GM19452 (cell line): ENCODE results near the gene SLC10A1.
"Not testable (repeated sequence)": the region's sequence is repeated elsewhere in the genome, so short reads cannot be mapped to it uniquely, and the experiment has no call there.

ENCODE experiments used
- ATAC-seq: cut with Tn5 transposase; IDR thresholded peaks from one replicate; pipeline ENCODE4 v1.9.1; 2021; ENCODE audit not compliant: unreplicated experiment

Gene SLC10A1

DNA sequence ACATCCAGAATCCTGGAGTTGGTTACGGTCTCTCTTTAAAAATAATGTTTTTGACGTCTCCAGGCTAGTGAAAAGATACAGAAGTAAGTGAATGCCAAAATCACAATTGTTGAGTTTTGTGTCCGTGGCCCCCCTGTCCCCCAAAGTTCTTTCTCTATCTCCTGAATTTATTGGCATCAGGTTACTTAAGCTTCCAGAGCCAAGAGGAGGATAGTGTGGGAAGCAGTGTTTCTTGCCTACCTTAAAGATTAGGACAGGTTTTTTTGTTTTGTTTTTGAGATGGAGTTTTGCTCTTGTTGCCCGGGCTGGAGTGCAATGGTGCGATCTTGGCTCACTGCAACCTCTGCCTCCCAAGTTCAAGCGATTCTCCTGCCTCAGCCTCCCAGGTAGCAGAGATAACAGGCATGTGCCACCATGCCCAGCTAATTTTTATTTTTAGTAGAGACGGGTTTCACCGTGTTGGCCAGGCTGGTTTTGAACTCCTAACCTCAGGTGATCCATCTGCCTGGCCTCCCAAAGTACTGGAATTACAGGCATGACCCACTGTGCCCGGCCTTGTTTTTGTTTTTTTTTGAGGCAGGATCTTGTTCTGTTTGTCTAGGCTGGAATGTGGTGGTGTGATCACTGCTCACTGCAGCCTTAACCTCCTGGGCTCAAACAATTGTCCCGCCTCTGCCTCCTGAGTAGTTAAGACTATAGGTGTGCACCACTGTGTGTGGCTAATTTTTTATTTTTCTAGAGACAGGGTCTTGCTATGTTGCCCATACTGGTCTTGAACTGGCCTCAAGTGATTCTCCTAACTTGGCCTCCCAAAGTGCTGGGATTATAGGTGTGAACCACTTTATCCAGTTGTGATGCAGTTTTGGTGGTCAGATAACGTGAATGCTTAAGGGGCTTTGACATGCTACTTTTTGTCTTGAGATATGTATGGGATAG is 24.7 kb downstream of the SLC10A1 start:
- ATAC-seq, result no peak

DNA sequence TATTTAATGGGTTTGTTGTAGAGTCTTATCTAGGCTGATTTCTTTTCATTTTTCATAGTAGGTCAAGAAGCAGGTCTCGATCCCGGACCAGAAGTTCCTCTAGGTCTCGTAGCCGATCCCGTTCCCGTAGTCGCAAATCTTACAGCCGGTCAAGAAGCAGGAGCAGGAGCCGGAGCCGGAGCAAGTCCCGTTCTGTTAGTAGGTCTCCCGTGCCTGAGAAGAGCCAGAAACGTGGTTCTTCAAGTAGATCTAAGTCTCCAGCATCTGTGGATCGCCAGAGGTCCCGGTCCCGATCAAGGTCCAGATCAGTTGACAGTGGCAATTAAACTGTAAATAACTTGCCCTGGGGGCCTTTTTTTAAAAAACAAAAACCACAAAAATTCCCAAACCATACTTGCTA is 25.9 kb downstream of the SLC10A1 start:
- ATAC-seq, result no peak

DNA sequence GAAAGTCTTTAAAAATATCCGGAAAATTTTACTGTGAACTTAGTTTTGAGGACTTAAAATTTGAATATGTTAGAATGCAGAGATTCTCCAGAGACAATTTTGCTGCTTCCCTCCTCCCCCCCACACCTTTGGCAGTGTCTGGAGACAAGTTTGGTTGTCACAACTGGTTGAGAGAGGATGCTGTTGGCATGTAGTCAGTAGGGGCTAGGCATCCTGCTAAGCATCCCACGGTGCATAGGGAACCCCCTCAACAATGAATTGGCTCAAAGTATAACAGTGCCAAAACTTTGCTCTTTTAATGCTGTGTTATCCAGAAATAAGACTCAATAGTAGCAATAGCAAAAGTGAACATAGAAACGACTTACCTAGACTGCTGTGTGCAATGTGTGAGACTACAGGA is 26.5 kb downstream of the SLC10A1 start:
- no peak for ATAC-seq

DNA sequence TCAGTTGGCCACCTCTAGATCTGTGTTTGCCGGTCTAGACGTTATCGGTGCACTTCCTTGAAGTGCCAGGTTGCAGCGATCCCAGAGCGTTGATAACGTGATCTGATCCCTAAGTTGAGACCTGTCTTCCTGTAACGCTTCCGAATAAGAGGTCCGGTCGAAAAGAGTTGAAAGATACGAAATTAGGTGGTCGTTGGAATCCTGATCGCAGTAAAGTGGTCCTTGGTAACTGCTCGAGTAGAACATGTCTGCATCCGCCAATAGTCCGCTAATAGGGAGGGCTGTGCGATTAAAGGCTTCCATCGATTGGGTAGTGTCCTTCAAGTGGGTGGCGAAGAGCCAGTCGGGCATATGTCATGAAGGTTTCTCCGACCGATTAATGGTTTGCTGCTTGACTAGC is 27.4 kb downstream of the SLC10A1 start:
- ATAC-seq, result no peak

DNA sequence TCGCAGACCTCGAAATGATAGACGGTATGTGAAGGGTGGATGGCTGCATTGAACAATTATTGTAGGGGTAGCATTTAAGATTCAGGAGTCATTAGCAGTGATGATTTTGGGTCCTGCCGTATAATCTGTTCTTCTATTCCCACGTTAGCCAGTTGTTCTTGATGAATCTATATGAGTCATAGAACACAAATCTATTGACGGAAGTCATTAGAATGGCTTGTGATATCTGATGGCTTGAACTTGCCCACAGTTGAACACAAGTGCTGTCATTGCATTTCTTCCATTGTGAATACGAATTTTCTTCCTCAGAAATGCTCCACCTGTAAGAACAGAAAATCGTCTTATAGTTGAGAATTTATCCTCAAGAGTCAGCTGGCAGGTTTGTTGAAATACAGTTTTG is 28.2 kb downstream of the SLC10A1 start:
- no peak for ATAC-seq

DNA sequence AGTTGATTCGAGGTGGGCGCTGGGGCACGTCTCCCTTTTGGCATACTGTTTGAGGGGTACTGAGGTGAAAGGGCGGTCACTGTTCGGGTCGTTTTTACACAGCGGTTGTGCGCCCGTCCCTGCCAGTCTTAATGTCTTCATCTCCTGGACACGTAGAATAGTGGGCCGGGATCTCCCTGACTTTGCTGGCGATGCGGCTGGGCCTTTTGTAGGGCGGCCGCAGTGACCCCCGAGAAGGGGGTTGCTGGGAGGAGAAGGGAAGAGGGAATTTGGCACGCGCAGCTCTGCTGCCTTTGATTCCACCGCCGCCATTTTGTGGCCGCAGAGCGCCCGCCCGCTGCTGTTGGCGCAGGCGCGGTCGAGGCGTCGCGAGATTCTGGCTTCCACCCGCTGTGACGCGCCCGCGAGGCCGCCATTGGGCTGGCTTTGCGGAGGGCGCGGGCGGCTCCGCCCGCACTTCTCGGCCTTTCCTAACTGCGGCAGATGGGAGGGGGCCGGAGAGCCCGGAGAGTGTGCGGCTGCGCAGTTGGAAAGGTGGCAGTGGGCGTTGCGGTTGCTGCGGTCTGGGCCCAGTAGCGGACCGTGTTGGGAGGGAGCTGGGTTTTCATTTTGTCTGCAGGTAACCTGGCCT is 29.6 kb downstream of the SLC10A1 start:
- peak; percentile 48 for ATAC-seq

DNA sequence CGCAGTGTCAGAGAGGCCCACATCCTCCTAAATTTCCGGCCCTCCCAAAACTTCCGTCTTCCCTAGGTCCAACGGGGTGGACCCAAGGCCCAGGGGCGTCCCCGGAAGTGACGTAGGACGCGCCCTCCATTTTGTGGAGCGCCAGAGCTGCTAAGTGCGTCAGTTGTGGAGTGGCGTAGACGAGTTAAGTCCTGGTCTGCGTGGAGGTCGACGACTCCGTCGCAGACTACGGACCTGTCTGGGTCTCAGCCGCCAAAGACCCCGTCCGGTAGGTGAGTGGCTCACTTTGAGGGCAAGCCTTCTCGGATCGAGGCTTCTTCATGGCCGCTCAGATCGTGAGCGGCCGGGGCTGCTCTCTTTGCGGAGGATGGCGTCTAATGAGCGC is 30.1 kb downstream of the SLC10A1 start, which contains the start of gene SRSF5:
Gene SRSF5, plus strand, starts transcription at position 159 of the 385 bp plus-strand sequence. CDS start 1,015 bp downstream, outside the sequence.
- peak; percentile 86 for ATAC-seq

DNA sequence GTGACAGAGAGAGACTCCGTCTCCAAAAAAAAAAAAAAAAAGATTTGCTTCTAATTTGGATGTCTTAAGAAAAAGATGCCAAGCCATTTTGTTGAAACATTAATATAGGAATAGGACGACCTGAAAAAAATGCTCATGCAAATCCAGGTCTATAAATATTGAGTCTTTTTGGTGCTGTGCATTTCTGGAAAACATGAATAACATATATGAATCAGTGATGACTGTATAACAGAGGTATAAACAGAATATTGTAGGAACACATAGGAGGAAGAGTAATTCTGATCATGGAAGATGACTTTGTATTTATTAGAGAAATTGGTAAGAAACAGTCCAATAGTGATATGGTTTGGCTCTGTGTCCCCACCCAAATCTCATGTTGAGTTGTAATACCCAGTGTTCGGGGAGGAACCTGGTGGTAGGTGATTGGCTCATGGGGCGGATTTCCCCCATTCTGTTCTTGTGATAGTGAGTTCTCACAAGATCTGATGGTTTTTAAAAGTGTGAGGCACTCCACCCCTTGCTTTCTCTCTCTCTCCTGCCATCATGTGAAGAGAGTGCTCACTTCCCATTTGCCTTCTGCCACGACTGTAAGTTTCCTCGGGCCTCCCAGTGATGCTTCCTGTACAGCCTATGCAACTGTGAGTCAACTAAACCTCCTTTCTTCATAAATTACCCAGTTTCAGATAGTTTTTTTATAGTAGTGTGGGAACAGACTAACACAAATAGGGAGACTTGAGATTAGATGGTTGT is 33.1 kb downstream of the SLC10A1 start:
- no peak for ATAC-seq

DNA sequence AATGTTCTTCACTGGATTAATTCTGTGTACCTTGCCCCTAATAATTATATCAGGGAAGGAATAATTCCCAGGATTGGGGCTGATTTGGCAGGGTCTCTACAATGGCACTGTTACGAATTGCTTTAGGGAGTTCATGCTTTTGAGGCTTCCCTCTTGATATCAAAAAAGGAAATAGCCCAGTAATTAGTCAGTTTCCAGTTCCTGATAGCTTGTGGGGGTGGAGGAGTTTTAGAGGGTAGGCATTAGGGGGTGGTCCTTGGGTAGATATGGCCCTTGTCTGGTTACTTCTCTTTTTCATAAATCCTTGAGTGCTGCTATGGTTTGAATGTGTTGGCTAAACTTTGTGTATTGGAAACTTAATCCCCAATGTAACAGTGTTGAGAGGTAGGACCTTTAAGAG is 36.2 kb downstream of the SLC10A1 start:
- ATAC-seq, result no peak

DNA sequence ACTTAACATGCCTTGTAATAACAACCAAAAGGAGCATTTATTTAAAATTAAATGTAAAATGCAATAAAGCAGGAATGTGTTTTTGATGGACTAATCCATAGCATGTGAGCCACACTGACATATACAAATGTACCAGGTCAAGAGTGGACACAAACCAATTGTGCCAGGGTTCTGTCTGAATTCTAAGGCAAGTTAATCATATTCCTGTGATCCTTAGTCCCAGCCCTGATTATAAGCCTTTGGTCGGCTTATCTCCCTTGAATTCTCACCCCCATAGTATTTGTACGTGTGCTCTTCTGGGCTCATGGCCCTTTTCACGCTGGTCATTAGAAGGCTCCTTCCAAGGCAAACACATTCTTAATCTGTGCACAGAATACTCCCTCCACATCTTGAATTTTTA is 40.7 kb downstream of the SLC10A1 start:
- no peak for ATAC-seq

DNA sequence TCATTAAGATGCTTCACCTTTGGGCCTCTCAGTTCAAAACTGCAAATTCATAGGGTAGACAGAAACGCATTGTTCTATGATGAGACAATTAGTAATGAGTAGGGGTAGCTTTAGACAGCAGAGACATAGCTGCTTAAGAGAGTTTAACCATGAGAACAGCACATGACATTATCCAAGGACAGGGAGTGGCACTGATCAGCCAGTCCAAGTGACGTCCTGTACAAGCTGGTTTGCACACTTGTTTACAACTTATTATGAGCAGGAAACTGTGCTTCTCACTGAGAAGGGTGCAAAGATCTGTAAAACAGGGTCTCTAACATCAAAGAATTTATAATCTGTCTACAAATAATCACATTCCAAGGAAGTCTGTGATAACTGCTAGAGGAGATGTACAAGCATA is 41.3 kb downstream of the SLC10A1 start:
- ATAC-seq, result no peak

DNA sequence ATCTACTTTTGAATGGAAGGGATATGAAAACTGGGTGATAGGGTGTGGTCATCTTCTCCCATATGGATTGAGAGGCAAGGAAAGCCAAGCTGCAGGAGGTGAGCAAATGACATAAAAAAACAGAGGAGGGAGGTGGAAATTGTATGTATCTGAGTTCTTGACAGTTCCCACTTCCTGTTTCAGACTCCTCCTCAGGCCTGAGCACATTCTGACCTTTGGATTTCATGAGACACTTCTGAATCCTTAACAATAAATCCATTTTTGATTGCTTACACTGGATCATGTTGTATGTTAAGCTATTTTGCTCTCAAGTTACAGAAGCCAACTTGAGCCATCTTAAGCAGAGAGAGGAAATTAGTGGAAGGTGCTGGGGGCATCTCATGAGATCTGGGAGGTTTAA is 41.7 kb downstream of the SLC10A1 start:
- ATAC-seq, result no peak

DNA sequence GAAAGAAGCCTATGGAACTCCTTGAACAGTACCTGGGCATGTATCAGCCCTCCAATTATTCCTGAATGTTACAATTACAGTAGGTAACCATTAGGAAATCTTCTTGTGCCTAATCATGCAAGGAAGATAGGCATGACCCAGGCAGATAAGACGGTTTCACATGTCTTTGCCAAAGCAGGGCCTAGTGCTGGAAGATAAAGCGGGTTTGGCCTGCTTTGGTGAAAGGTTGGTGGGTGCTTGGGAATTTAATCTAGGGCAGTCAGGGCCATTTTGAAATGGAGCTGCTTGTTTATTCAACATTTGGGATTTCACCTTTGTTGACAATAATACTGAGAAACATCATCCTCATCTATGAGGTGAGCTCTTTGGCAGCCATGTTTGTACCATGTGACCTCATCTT is 42.6 kb downstream of the SLC10A1 start:
- no peak for ATAC-seq

DNA sequence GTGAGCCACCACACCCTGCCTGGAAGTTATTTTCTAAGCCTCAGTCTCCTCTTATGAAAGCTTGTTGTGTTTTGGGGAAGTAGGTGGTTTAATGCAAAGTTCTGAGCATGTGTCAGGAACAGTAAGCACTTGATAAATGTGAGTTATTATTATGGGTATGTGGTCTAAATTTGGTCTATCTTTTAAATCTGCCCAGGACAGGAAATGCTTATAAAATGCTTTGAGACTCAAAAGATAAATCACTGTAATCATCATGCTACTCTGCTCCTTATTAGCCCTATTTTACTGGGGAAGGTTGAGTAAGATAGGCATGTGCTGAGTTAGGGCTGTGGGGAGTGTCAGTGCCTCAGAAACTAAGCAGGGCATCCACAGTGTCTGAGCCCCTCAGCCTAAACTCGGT is 43.2 kb downstream of the SLC10A1 start:
- ATAC-seq, result no peak

DNA sequence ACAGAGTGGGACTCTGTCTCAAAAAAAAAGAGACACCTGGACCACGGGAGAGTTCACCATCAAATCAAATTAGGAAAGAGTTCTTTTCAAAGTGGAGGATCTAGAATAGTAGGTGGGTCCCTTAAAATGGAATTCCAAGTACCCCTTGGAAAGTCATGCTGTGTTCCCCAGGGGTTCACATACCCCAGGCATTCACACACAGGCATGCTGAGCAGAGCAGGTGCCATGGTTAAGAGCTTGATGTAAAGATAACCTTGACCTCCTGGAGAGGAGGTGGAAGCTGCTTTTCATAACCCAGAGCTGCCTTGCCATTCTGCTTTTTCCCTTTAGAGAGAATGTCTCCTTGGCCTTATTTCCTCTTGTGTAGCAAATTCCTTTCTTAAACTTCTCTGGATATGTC is 44.3 kb downstream of the SLC10A1 start:
- no peak for ATAC-seq

DNA sequence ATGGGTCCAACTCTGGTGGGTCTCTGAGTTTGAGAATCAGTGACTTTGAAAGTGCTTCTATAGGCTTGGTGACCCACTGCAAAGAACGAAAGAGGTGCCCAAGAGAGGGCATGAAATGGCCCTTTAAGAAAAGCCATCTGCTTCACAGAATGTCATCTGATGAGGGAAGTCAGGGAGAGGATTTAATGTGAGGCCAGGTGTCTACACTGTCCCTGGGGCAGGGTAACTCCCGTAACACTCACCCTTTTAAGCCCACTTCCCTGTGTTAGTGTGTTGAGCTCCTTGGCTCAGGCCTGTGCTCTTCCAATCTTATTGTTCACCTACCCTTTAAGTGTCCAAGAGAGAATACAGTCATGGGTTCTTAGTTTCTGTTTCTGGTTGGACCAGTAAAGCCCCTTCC is 46.5 kb downstream of the SLC10A1 start:
- no peak for ATAC-seq

DNA sequence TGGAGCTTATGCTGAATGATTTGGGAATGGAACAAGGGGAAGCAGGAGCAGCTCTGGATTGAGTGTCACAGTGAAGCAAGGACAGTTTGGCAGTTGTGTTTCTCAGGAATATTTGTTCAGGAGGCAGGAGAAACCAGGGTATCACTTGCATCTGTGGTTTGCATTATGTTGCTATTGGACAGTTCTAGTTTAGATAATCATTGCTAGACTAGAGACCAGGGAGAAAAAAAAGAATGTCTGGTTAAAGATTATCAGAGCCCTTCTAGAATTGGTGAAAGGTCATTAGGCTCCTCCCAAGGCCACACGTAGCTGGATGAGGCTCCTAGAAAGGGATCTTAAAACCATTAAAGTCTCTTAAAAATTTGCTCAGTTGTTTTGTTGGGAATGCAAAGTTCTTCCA is 47.1 kb downstream of the SLC10A1 start:
- ATAC-seq, result peak; percentile 73

DNA sequence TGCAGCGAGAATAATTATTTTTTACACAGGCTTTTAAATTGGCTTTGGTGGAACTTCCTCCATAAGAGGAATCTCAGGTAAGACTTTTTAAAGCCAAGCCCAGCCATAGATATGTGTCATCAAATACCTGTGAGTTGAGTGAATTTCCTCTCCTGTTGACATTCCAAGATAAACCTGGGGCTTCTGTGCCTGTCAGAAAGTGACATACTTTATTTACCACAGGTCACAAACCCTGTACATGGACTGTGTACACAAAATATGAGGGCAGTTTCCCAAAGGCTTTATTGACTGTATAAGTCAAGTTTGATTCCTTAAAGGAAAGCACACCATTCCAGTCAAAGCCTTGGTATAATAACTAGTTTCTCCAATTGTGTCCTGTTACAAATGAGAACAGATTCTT is 56.0 kb downstream of the SLC10A1 start:
- no peak for ATAC-seq

DNA sequence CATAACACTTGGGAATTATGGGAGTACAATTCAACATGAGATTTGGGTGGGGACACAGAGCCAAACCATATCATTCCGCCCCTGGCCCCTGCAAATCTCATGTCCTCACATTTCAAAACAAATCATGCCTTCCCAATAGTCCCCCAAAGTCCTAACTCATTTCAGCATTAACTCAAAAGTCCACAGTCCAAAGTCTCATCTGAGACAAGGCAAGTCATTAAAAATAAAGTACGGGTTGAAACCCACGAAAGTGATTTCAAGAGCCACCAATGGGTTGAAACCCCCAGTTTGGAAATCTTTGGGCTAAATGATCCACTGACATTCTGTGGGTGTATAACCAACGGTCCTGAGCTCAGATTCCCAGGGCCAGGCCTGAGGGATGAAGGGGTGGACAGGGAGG is 60.6 kb downstream of the SLC10A1 start:
- ATAC-seq, result not testable (repeated sequence)

DNA sequence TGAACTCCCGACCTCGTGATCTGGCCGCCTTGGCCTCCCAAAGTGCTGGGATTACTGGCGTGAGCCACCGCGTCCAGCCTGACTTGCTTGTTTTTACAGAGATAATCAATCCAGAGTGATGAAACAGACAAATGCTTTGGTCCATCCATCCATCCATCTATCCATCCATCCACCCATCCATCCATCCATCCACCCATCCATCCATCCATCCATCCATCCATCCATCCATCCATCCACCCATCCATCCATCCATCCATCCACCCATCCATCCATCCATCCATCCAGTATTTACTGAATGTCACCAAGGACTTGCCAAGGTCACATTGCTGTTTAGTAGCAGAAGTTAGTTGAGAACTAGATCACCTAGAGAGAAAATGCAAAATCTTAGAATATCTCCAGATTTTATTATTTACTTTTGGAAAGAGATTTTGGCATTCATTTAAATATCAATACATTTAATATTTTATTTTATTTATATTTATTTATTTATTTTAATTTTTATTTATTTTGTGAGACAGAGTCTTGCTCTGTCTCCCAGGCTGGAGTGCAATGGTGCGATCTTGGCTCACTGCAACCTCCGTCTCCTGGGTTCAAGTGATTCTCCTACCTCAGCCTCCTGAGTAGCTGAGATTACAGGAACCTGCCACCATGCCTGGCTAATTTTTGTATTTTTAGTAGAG is 65.0 kb downstream of the SLC10A1 start:
- ATAC-seq, result not testable (repeated sequence)

DNA sequence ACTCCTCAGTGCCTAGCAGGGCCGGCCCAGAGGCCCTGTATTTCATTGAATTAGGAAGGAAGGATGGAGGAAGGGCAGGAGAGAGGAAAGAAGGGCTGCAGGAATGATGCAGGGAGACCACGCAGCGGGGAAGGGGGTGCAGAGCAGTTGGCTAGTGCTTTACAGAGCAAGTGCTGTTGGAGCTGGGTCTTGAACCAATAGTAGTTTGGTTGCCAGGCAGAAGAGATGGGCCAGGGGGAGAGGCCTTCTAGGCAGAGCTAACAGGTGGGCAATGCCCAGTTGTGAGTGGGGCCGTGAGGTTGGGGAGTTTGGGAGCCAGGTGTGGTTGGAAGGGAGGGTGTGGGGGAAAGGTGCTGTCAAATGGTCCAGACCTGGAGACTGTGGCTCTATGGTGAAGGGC is 69.2 kb downstream of the SLC10A1 start:
- ATAC-seq, result no peak
